Measurements from ENCODE around the gene MUC22.

DNA sequence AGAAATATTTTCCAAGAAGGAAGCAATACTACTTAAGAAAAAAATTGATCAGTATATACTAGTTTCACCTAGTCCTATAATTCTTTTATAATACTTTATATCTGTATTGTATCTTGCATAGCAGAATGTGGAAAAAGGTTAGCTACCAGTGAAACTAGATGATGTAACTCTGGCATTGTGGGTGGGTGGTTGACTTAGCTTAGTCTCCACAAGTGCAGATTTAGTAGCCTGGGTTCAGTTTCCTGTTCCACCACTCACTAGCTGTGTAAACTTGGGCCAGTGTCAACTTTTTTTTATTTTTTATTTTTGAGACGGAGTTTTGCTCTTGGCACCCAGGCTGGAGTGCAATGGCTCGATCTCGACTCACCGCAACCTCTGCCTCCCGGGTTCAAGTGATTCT lies 24.8 kb upstream of the MUC22 start:
- TF ChIP-seq FOXM1 (IDR thresholded peaks at IDR 0.05; ENCODE audit: borderline replicate concordance) = no peak
- TF ChIP-seq HDGF (IDR thresholded peaks at IDR 0.05; ENCODE audit: borderline replicate concordance) = no peak
- TF ChIP-seq SUZ12 (IDR thresholded peaks at IDR 0.05) = no peak
- no peak for TF ChIP-seq FOXK2 (IDR thresholded peaks at IDR 0.05)
- no peak for TF ChIP-seq PKNOX1 (IDR thresholded peaks at IDR 0.05)
- no peak for TF ChIP-seq SP1 (IDR thresholded peaks at IDR 0.05)
- TF ChIP-seq ELF4 (IDR thresholded peaks at IDR 0.05) = no peak
- TF ChIP-seq LEF1 (IDR thresholded peaks at IDR 0.05; ENCODE audit: borderline replicate concordance) = no peak
- TF ChIP-seq ZNF384 (IDR thresholded peaks at IDR 0.05) = no peak
- no peak for TF ChIP-seq ARNT (IDR thresholded peaks at IDR 0.05)

All from HEK293T (cell line).